Tongue (tissue), 2 donors: ENCODE data around the gene LMAN2. TPM values are rescaled to one million over a fixed set of nuclear protein-coding genes. Genes with fewer than 3 reads are reported as not detected.
"Not testable (repeated sequence)": the region's sequence is repeated elsewhere in the genome, so short reads cannot be mapped to it uniquely, and the experiment has no call there.

Experiments
- DNase-seq: peaks from one replicate; pipeline ENCODE4 v3.0.0-alpha.2; 2015
- total RNA-seq: library from RNA; depleted of rRNA; stranded (reverse); fragments of >200 nt; gene quantifications from one replicate; pipeline ENCODE4 v1.2.3, GENCODE V29; 2014

LMAN2 gene
- total RNA-seq, 1 donor from 2014 or later = 159 TPM

GRCh38 chr5:177346820-177347219 lies 4.6 kb downstream of the LMAN2 start:
- DNase-seq = no peak

GRCh38 chr5:177344891-177345290 lies 6.6 kb downstream of the LMAN2 start:
- DNase-seq = no peak

GRCh38 chr5:177343777-177344176 lies 7.7 kb downstream of the LMAN2 start:
- DNase-seq = no peak

- DNase-seq = not testable (repeated sequence)
Observed at GRCh38 chr5:177343000-177343399, 8.5 kb downstream of the LMAN2 start.

GRCh38 chr5:177339107-177339638 lies 12.3 kb downstream of the LMAN2 start:
- DNase-seq = no peak

GRCh38 chr5:177338251-177339106 lies 13.0 kb downstream of the LMAN2 start:
- no peak for DNase-seq

- DNase-seq = no peak
Observed at GRCh38 chr5:177336603-177337494, 14.6 kb downstream of the LMAN2 start.

- DNase-seq = no peak
Observed at GRCh38 chr5:177336112-177336511, 15.4 kb downstream of the LMAN2 start.

- DNase-seq = no peak
Observed at GRCh38 chr5:177335701-177336065, 15.8 kb downstream of the LMAN2 start.

GRCh38 chr5:177334781-177335700 lies 16.4 kb downstream of the LMAN2 start:
- DNase-seq = no peak

- no peak for DNase-seq
Observed at GRCh38 chr5:177334155-177334551, 17.3 kb downstream of the LMAN2 start.

GRCh38 chr5:177333420-177334154 lies 17.9 kb downstream of the LMAN2 start:
- no peak for DNase-seq

GRCh38 chr5:177332896-177333260 lies 18.6 kb downstream of the LMAN2 start:
- no peak for DNase-seq

GRCh38 chr5:177332031-177332895 lies 19.2 kb downstream of the LMAN2 start:
- no peak for DNase-seq

- DNase-seq = no peak
Observed at GRCh38 chr5:177330991-177331842, 20.3 kb downstream of the LMAN2 start.

- no peak for DNase-seq
Observed at GRCh38 chr5:177329883-177330282, 21.6 kb downstream of the LMAN2 start.

- no peak for DNase-seq
Observed at GRCh38 chr5:177328545-177329231, 22.8 kb downstream of the LMAN2 start.
